ENCODE results near the gene HDAC11. TPM values are rescaled to one million over a fixed set of nuclear protein-coding genes. Genes with fewer than 3 reads are reported as not detected.
A peak's percentile ranks its signal among the peaks of the same experiment; 100 is the strongest.
"Not testable (repeated sequence)": the region's sequence is repeated elsewhere in the genome, so short reads cannot be mapped to it uniquely, and the experiment has no call there.

Gene HDAC11
- total and polyA plus RNA-seq, 10 donors, result 2.5 to 11.2 (median 6.3) TPM

GRCh38 chr3:13440204-13440817, 39.8 kb upstream of the HDAC11 start:
- no peaks in the 10 kb centered on the region for H3K4me1 ChIP-seq
- H3K9me3 ChIP-seq, result no peaks in the 10 kb centered on the region
- H3K27ac ChIP-seq, result no peak overlapping the region
- no peak for DNase-seq
- H3K4me3 ChIP-seq, result no peak overlapping the region
- TF ChIP-seq CTCF (IDR thresholded peaks at IDR 0.05 in 8 of 11, conservative IDR thresholded peaks at IDR 0.05 in 3 of 11) (no peak), POLR2A (IDR thresholded peaks at IDR 0.05) (no peak), POLR2AphosphoS5 (IDR thresholded peaks at IDR 0.05) (no peak)
- intact Hi-C loops (cut with DNase I; ENCODE audit: low total_unique reads), result loop anchor here (10.0 kb wide), 1 partner anchor 46 kb away; no protein-coding TSS in a partner anchor
- H3K36me3 ChIP-seq, result no peaks in the 10 kb centered on the region
- 61 to 80% (median 72%) methylated on average over 4 of the region's 4 CpGs for WGBS, 5 donors
- peaks cover 0 to 4% (median 0%) of the 10 kb centered on the region in 7 donors for H3K27me3 ChIP-seq (replicated peaks in 1 of 7)

GRCh38 chr3:13442882-13443281, 37.2 kb upstream of the HDAC11 start:
- not testable (repeated sequence) for H3K4me3 ChIP-seq; H3K36me3 ChIP-seq; H3K27me3 ChIP-seq (replicated peaks in 1 of 7); DNase-seq; H3K4me1 ChIP-seq; H3K27ac ChIP-seq; H3K9me3 ChIP-seq
- 87 to 98% (median 89%) methylated on average over 2 of the region's 2 CpGs for WGBS, 5 donors
- intact Hi-C loops (cut with DNase I; ENCODE audit: low total_unique reads), result loop anchor here (10.0 kb wide), 1 partner anchor 48 kb away; no protein-coding TSS in a partner anchor

GRCh38 chr3:13451301-13451673, 28.8 kb upstream of the HDAC11 start:
- peak overlapping the region in 7 of 8 donors; percentile 49 to 89 (median 85) for H3K27ac ChIP-seq
- TF ChIP-seq CTCF (IDR thresholded peaks at IDR 0.05 in 8 of 11, conservative IDR thresholded peaks at IDR 0.05 in 3 of 11) (no peak), POLR2A (IDR thresholded peaks at IDR 0.05) (no peak), POLR2AphosphoS5 (IDR thresholded peaks at IDR 0.05) (no peak)
- 1 to 8% (median 3%) methylated on average over 7 of the region's 7 CpGs for WGBS, 5 donors
- peak overlapping the region; percentile 42 to 73 (median 48) for H3K4me3 ChIP-seq
- no peak for DNase-seq
- H3K36me3 ChIP-seq, result no peaks in the 10 kb centered on the region
- no peaks in the 10 kb centered on the region for H3K27me3 ChIP-seq (replicated peaks in 1 of 7)
- intact Hi-C loops (cut with DNase I; ENCODE audit: low total_unique reads), result loop anchor here (5.0 to 10.0 kb wide), 2 partner anchors 106 to 359 kb away; no protein-coding TSS in a partner anchor
- H3K4me1 ChIP-seq, result peaks cover 7 to 22% (median 17%) of the 10 kb centered on the region in 6 donors
- no peaks in the 10 kb centered on the region for H3K9me3 ChIP-seq

- H3K4me3 ChIP-seq, result peak overlapping the region in 7 of 8 donors; percentile 15 to 73 (median 48)
- intact Hi-C loops (cut with DNase I; ENCODE audit: low total_unique reads), result loop anchor here (5.0 to 10.0 kb wide), 2 partner anchors 108 to 360 kb away; no protein-coding TSS in a partner anchor
- 17 to 29% (median 23%) methylated on average over 12 of the region's 12 CpGs for WGBS, 5 donors
- H3K27me3 ChIP-seq (replicated peaks in 1 of 7), result no peaks in the 10 kb centered on the region
- DNase-seq, result no peak
- peak overlapping the region; percentile 22 to 89 (median 86) for H3K27ac ChIP-seq
- no peaks in the 10 kb centered on the region for H3K36me3 ChIP-seq
- H3K4me1 ChIP-seq, result peaks cover 7 to 22% (median 17%) of the 10 kb centered on the region in 6 donors
- TF ChIP-seq POLR2A (IDR thresholded peaks at IDR 0.05) (no peak), POLR2AphosphoS5 (IDR thresholded peaks at IDR 0.05) (no peak), CTCF (IDR thresholded peaks at IDR 0.05 in 8 of 11, conservative IDR thresholded peaks at IDR 0.05 in 3 of 11) (peak; percentile 9 to 72 (median 62))
- no peaks in the 10 kb centered on the region for H3K9me3 ChIP-seq
Measured at GRCh38 chr3:13452490-13453335, 27.4 kb upstream of the HDAC11 start.
